Right cardiac atrium (tissue), 5 donors: ENCODE measurements around the gene LNPK. TPM values are rescaled to one million over a fixed set of nuclear protein-coding genes. Genes with fewer than 3 reads are reported as not detected.
"Not testable (repeated sequence)": the region's sequence is repeated elsewhere in the genome, so short reads cannot be mapped to it uniquely, and the experiment has no call there.

Experiments used
- ATAC-seq, 2 donors: fragments of 200-7000 bp; cut with Tn5 transposase; one replicate each; pipeline versions ENCODE4 v1.8.0 to v1.9.1; 2020; ENCODE audit warnings: moderate library complexity in 2 of 2, mild to moderate bottlenecking in 1 of 2
- DNase-seq, 3 donors: peaks; one replicate each; pipeline ENCODE4 v3.0.0-alpha.2; 2020
- H3K27ac ChIP-seq: one replicate; pipeline ENCODE4 v1.5.1; 2013; ENCODE audit warnings: mild to moderate bottlenecking, low read length, control low read depth, moderate library complexity
- H3K27me3 ChIP-seq: one replicate; pipeline ENCODE4 v1.6.1; 2013; ENCODE audit not compliant: control insufficient read depth, insufficient read depth
- H3K4me1 ChIP-seq: one replicate; pipeline ENCODE4 v1.6.1; 2013; ENCODE audit warnings: low read length; ENCODE audit not compliant: control insufficient read depth, insufficient read depth
- H3K4me3 ChIP-seq: one replicate; pipeline ENCODE4 v1.5.1; 2013; ENCODE audit warnings: low read length, control low read depth
- H3K9me3 ChIP-seq: one replicate; pipeline ENCODE4 v1.6.1; 2013; ENCODE audit warnings: low read length; ENCODE audit not compliant: control insufficient read depth
- WGBS: extraction: QIAGEN DNeasy Blood & Tissue Kit; methylation state at CpG from one replicate; pipeline ENCODE4 v1.1.7; 2013; 5-methylcytosine and 5-hydroxymethylcytosine counted together
- intact Hi-C, 4 donors: fragments of 100-400 bp; cut with DNase I; formaldehyde crosslinking; loops; one replicate each; pipeline versions ENCODE4 v1.11.0 to v1.14.0; 2022 to 2023
- polyA plus RNA-seq: library from polyadenylated mRNA; stranded (reverse); fragments of 200-250 nt; gene quantifications from one replicate; pipeline ENCODE4 v1.2.3, GENCODE V29; 2013
- total RNA-seq, 4 donors: library from RNA; stranded (reverse); fragmentation: NEBNext Ultra II Directional; extraction: Animal tissue kit (Norgen Biotek cat#: 25700); gene quantifications; one replicate each; pipeline ENCODE4 v1.2.1, GENCODE V29; 2021
- donor health status: healthy with polysubstance abuse.
- donor health status: DM: no; HTN: yes; CAD: no.
- donor health status: DM: no; HTN: no; CAD: no.
- donor health status: DM: no; HTN: yes; CAD: no; lungs with severe emphysema.
- donor health status: DM: yes; HTN: yes; CAD: no.

LNPK gene
- total and polyA plus RNA-seq, 5 donors: 4.6 to 37.2 (median 23.5) TPM

DNA sequence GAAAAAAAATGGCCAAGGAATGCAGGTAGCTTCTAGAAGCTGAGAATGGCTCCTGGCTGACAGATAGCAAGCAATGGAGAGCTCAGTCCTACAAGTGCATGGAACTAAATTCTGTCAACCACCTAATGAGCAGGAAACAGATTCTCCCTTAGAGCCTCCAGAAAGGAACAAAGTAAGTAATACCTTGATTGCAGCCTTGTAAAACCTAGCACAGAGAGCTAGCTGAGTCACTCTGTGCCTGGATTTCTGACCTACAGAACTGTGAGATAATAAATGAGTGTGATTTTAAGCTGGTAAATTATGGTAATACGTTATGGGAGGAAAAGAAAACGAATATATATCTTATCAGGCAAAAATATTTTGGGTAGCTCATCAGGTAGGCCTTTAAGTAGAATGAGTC, 7.4 kb upstream of the LNPK start:
- ATAC-seq: no peak
- intact Hi-C loops: no loop called here
- no peak for DNase-seq
- no peak overlapping the region for H3K27ac ChIP-seq
- no peak overlapping the region for H3K4me3 ChIP-seq
- H3K27me3 ChIP-seq: no peaks in the 10 kb centered on the region
- H3K4me1 ChIP-seq: no peaks in the 10 kb centered on the region
- no peaks in the 10 kb centered on the region for H3K9me3 ChIP-seq
- WGBS: 69% methylated on average over 2 of the region's 2 CpGs

DNA sequence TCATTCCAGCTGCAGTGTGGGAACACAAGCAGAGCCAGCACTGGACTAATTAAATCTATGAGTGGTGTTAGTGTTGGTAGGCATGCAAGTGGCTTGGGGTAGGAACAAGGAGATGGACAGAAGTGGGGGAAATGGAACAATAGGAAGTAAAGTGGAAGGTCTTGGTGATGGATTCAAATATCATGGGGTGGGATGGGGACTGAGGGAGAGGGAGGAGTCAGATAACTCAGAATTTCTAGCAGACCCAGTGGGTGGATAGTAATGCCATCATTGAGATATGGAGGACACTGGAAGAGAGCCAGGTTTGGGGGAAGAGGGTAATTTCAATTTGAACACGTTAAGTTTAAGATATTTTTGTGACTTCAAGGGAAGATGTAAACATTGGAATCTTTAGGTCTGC, 2.9 kb upstream of the LNPK start:
- H3K9me3 ChIP-seq: no peaks in the 10 kb centered on the region
- intact Hi-C loops: no loop called here
- WGBS: 35% methylated on average over 1 of the region's 1 CpG

DNA sequence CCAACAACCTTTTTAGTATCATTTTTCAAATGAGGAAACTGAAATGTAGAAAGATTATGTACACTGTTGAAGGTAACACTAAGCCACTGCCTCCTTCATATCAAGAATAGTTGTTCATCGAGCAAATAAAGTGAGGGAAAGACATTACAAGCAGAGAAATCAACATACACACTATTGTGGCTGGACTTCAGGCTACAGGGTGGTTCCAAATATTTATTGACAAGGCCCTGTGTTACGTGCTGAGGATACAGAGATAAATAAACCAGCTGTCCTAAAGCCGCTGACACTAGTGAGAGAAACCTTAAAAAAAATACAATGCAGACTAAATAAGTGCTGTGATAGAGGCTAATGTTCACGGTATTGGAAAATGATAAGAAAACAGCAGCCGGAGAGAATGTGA, 1.9 kb upstream of the LNPK start:
- no peaks in the 10 kb centered on the region for H3K9me3 ChIP-seq
- H3K27me3 ChIP-seq: no peaks in the 10 kb centered on the region
- WGBS: 60% methylated on average over 5 of the region's 5 CpGs
- H3K4me1 ChIP-seq: peaks cover 6% of the 10 kb centered on the region
- H3K27ac ChIP-seq: no peak overlapping the region
- intact Hi-C loops: no loop called here
- H3K4me3 ChIP-seq: no peak overlapping the region
- ATAC-seq (no peak), DNase-seq (no peak)

More for the DNA sequence above, 2.9 kb upstream of the LNPK start:
- DNase-seq: no peak
- no peak for ATAC-seq
- H3K27me3 ChIP-seq: no peaks in the 10 kb centered on the region
- peaks cover 6% of the 10 kb centered on the region for H3K4me1 ChIP-seq
- H3K27ac ChIP-seq: no peak overlapping the region
- H3K4me3 ChIP-seq: no peak overlapping the region

DNA sequence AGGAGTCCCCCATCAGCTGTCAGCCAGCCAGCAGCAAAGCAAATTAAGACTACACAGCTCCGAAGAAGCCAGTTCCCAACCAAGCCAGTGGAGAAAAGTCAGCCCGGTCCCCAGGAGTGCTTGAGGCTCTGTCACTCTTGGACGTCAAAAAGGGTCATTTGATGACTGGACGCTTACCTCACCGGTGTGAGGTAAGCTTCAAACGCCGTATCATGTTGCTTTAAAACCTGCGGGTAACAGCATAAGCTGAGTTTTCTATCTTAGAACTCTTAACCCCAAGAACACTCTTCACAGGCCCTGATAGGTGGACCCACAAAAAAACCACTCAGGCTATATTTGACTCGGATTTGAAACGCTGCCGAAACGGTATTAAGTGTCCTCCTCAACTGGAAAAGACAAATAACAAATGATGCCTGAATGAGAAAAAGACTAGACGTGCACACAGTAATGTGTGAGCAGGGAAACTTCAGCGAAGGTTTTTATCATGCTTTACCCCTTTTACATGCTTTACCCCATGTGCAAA, 682 bp upstream of the LNPK start:
- no peaks in the 10 kb centered on the region for H3K9me3 ChIP-seq
- no peaks in the 10 kb centered on the region for H3K27me3 ChIP-seq
- DNase-seq: no peak
- ATAC-seq: peak; percentile 17 to 28
- whole genome bisulfite sequencing: 13% methylated on average over 14 of the region's 14 CpGs
- H3K27ac ChIP-seq: peak overlapping the region; percentile 92
- H3K4me3 ChIP-seq: peak overlapping the region; percentile 92
- H3K4me1 ChIP-seq: peaks cover 6% of the 10 kb centered on the region
- intact Hi-C loops: no loop called here

DNA sequence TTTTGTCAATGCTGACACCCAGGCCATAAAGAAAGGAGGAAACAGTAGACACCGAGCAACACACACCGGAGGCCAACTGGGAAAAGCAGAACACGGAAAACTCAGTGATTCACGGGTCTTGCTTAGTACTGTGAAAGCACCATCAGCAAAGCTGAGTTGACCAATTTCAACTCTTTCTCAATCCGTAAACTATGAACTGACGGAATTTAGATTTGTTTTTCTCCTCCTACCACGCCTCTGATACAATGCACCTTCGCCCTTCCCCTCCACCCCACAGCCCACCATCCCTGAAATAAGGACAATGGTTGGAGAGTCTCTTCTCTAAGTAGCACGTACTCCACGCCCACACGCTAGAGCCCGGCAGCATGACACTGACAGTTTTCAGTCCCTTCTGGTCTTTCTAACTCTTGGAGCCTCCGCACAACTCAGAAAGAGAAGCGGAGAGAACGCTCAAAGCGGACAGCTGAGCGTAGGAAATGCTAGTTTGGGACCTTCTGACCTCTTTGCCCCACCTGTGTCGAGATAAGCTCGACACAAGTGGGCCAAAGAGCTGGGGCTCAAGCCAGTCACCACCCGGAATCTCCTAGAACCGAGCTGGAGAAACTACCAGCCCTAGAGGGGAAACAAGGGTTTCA, 669 bp downstream of the LNPK start:
- H3K4me1 ChIP-seq: peaks cover 6% of the 10 kb centered on the region

DNA sequence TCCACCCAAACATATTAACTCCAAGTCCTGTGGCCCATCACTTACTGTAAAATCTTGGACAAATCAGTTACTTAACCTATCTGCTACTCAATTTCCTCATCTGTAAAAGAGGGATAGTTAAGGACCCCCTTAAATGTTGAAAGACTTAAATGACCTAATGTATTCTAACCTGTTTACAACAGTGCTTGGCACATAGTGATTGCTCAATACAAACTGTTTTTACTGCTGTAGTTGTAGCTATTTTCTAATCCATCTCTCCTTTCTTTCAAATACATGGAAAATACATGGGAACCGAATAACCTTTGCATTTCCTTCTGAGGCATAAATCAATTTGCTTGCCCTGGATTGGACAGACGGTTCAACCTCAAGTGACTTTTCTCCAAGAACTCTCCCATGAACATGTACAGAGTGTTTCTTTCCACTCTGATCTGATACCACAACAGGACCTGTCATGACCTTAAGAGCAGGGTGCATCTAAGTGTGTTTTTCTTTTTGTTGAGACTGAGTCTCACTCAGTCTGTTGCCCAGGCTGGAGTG, 2.7 kb downstream of the LNPK start:
- Histone ChIP-seq H3K27ac (no peak overlapping the region), H3K4me1 (peaks cover 6% of the 10 kb centered on the region), H3K27me3 (no peaks in the 10 kb centered on the region), H3K4me3 (no peak overlapping the region), H3K9me3 (no peaks in the 10 kb centered on the region)
- no peak for DNase-seq
- 89% methylated on average over 2 of the region's 2 CpGs for WGBS
- intact Hi-C loops: no loop called here
- ATAC-seq: no peak

More for the DNA sequence above, 669 bp downstream of the LNPK start:
- intact Hi-C loops: no loop called here
- no peaks in the 10 kb centered on the region for H3K9me3 ChIP-seq
- peak overlapping the region; percentile 92 for H3K4me3 ChIP-seq
- ATAC-seq: peak; percentile 67 to 73
- no peaks in the 10 kb centered on the region for H3K27me3 ChIP-seq
- peak overlapping the region; percentile 80 for H3K27ac ChIP-seq
- WGBS: under 1% methylated on average over 21 of the region's 21 CpGs
- peak; percentile 44 to 68 (median 61) for DNase-seq

DNA sequence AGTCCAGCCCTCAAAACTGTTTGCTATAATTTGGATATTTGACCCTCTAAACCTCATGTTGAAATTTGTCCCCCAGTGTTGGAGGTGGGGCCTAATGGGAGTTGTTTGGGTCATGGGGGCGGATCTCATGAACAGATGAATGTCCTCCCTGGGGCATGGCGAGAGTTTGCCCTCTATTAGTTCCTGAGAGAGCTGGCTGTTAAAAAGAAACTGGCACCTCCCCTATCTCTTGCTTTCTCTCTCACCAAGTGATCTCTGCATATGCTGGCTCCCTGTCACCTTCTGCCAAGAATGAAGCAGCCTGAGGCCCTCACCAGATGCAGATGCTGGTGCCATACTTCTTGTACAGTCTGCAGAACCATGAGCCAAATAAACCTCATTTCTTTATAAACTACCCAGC, 12.0 kb downstream of the LNPK start:
- H3K27ac ChIP-seq: no peak overlapping the region
- H3K27me3 ChIP-seq: no peaks in the 10 kb centered on the region
- no peaks in the 10 kb centered on the region for H3K9me3 ChIP-seq
- no peak overlapping the region for H3K4me3 ChIP-seq
- no peaks in the 10 kb centered on the region for H3K4me1 ChIP-seq
- 81% methylated on average over 2 of the region's 2 CpGs for WGBS
- no peak for DNase-seq
- no peak for ATAC-seq
- intact Hi-C loops: no loop called here

DNA sequence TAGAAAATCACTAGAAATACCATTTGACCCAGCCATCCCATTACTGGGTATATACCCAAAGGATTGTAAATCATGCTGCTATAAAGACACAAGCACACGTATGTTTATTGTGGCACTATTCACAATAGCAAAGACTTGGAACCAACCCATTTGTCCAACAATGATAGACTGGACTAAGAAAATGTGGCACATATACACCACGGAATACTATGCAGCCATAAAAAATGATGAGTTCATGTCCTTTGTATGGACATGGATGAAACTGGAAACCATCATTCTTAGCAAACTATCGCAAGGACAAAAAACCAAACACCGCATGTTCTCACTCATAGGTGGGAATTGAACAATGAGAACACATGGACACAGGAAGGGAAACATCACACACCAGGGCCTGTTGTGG, 14.9 kb downstream of the LNPK start:
- H3K9me3 ChIP-seq, H3K4me3 ChIP-seq, ATAC-seq, DNase-seq, H3K27me3 ChIP-seq, H3K4me1 ChIP-seq, intact Hi-C loops, H3K27ac ChIP-seq: not testable (repeated sequence)
- 100% methylated on average over 4 of the region's 4 CpGs for WGBS

DNA sequence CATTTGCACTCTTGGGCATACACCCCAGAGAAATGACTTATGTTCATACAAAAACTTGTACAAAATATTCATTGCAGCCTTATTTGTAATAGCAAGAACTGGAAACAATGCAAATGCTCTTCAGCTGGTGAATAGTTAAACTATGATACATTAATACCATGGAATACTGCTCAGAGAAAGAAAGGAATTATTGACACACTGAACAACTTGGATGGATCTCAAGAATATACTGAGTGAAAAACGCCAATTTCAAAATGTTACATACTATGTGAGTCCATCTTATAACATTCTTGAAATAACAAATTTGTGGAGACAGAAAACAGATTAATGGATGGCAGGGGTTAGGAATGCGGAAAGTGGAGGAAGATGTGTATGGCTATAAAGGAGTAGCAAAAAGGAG, 17.2 kb downstream of the LNPK start:
- DNase-seq (no peak), ATAC-seq (no peak)
- Histone ChIP-seq H3K27ac (no peak overlapping the region), H3K4me1 (no peaks in the 10 kb centered on the region), H3K27me3 (no peaks in the 10 kb centered on the region), H3K4me3 (no peak overlapping the region), H3K9me3 (no peaks in the 10 kb centered on the region)
- 89% methylated on average over 2 of the region's 2 CpGs for WGBS
- intact Hi-C loops: no loop called here

DNA sequence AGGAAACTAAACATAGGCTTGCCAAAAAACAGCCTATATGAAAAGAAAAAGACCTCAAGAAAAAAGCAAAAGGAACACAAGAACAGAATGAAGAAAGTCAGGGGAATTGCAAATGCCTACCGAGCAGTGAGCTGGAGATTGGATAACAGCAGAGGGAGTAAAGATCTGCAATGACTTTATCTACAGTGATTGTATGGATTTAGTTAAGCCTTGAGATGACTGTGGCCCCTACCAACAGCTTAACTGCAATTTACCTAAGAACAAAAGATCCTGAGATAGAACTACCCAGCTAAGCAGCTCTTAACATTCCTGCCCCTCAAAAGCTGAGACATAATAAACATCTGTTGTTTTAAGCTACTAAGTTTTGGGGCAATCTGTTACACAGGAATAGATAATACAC, 20.5 kb downstream of the LNPK start:
- H3K4me1 ChIP-seq: no peaks in the 10 kb centered on the region
- ATAC-seq: no peak
- H3K4me3 ChIP-seq: no peak overlapping the region
- intact Hi-C loops: no loop called here
- H3K27me3 ChIP-seq: no peaks in the 10 kb centered on the region
- WGBS: 84% methylated on average over 1 of the region's 1 CpG
- no peak overlapping the region for H3K27ac ChIP-seq
- H3K9me3 ChIP-seq: no peaks in the 10 kb centered on the region
- DNase-seq: no peak

DNA sequence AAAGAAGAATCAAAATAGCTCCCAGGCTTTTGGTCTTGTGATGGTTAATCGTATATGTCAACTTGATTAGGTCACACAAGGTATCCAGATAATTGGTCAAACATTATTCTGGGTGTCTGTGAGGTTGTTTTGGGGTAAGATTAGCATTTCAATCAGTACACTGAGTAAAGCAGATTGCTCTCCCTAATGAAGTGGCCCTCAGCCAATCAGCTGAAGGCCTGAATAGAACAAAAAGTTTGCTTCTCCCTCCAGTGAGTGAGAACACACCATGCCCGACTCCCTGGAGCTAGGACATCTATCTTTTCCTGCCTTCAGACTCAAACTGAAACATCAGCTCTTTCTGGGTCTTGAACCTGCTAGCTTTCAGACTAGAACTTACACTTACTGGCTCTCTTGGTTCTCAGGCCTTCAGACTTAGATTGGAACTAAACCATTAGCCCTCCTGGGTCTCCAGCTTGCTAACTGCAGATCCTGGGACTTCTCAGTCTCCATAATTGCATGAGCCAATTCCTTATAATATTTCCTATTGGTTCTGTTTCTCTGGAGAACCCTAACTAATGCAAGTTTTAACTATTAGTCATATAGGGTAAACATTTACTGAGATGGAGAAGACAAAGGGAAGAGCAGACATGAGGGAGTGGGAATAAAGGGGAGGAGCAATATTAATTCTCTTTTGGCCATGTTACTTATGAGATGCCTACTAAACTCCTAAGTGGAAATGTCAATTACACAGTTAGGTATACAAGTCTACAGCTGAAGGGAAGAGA, 25.5 kb downstream of the LNPK start:
- intact Hi-C loops: no loop called here
- no peaks in the 10 kb centered on the region for H3K4me1 ChIP-seq
- H3K9me3 ChIP-seq: no peaks in the 10 kb centered on the region
- H3K27ac ChIP-seq: no peak overlapping the region
- WGBS: 91% methylated on average over 2 of the region's 2 CpGs
- DNase-seq (no peak), ATAC-seq (no peak)
- H3K27me3 ChIP-seq: no peaks in the 10 kb centered on the region
- H3K4me3 ChIP-seq: no peak overlapping the region
